ENCODE measurements around the gene UACA. TPM values are rescaled to one million over a fixed set of nuclear protein-coding genes. Genes with fewer than 3 reads are reported as not detected.

Gene UACA
- total RNA-seq, 2 donors from 2014 or later: 22.4 to 27.2 TPM

GRCh38 chr15:70765504-70766281, 2.3 kb upstream of the UACA start:
- intact Hi-C loops (cut with DNase I): no loop called here
- TF ChIP-seq POLR2A (IDR thresholded peaks at IDR 0.05): no peak
- TF ChIP-seq CTCF (IDR thresholded peaks at IDR 0.05): no peak
- no peak for ATAC-seq
- Histone ChIP-seq H3K4me1 (peaks cover 12% of the 10 kb centered on the region), H3K9me3 (no peaks in the 10 kb centered on the region), H3K36me3 (replicated peaks in 1 of 2; ENCODE audit: insufficient read depth in 1 of 2, low read depth in 2 of 2) (no peaks in the 10 kb centered on the region), H3K4me3 (no peak overlapping the region), H3K27ac (no peak overlapping the region), H3K27me3 (no peaks in the 10 kb centered on the region)
- DNase-seq: no peak

GRCh38 chr15:70763950-70764730, 782 bp upstream of the UACA start:
- H3K27me3 ChIP-seq: no peaks in the 10 kb centered on the region
- peak overlapping the region; percentile 77 to 80 for H3K4me3 ChIP-seq
- H3K36me3 ChIP-seq (replicated peaks in 1 of 2; ENCODE audit: insufficient read depth in 1 of 2, low read depth in 2 of 2): no peaks in the 10 kb centered on the region
- ATAC-seq (no peak), DNase-seq (peak in 2 of 4 donors; percentile 28)
- peaks cover 13% of the 10 kb centered on the region for H3K4me1 ChIP-seq
- peak overlapping the region; percentile 88 to 99 (median 94) for H3K27ac ChIP-seq
- TF ChIP-seq POLR2A (IDR thresholded peaks at IDR 0.05) (no peak), CTCF (IDR thresholded peaks at IDR 0.05) (no peak)
- WGBS, 2 donors: 3% methylated on average over 17 of the region's 17 CpGs
- intact Hi-C loops (cut with DNase I): no loop called here
- no peaks in the 10 kb centered on the region for H3K9me3 ChIP-seq

GRCh38 chr15:70762469-70763119, 764 bp downstream of the UACA start:
- no peaks in the 10 kb centered on the region for H3K27me3 ChIP-seq
- no peaks in the 10 kb centered on the region for H3K36me3 ChIP-seq (replicated peaks in 1 of 2; ENCODE audit: insufficient read depth in 1 of 2, low read depth in 2 of 2)
- peak; percentile 49 to 64 (median 52) for DNase-seq
- TF ChIP-seq CTCF (IDR thresholded peaks at IDR 0.05): no peak
- TF ChIP-seq POLR2A (IDR thresholded peaks at IDR 0.05): peak in 2 of 3 donors; percentile 6 to 36
- H3K9me3 ChIP-seq: no peaks in the 10 kb centered on the region
- H3K27ac ChIP-seq: peak overlapping the region; percentile 88 to 99 (median 94)
- H3K4me3 ChIP-seq: peak overlapping the region; percentile 77 to 80
- intact Hi-C loops (cut with DNase I): no loop called here
- peak; percentile 38 for ATAC-seq
- 0% methylated on average over 32 to 33 of the region's 45 CpGs for WGBS, 2 donors
- H3K4me1 ChIP-seq: peaks cover 21% of the 10 kb centered on the region

- Histone ChIP-seq H3K9me3 (no peaks in the 10 kb centered on the region), H3K27ac (peak overlapping the region; percentile 88 to 99 (median 94)), H3K4me3 (peak overlapping the region; percentile 77 to 80), H3K27me3 (no peaks in the 10 kb centered on the region), H3K36me3 (replicated peaks in 1 of 2; ENCODE audit: insufficient read depth in 1 of 2, low read depth in 2 of 2) (no peaks in the 10 kb centered on the region), H3K4me1 (peaks cover 21% of the 10 kb centered on the region)
- TF ChIP-seq POLR2A (IDR thresholded peaks at IDR 0.05) (no peak), CTCF (IDR thresholded peaks at IDR 0.05) (no peak)
- ATAC-seq: no peak
- WGBS, 2 donors: 3 to 10% methylated on average over 7 of the region's 7 CpGs
- no peak for DNase-seq
- intact Hi-C loops (cut with DNase I): no loop called here
These were observed 1.4 kb downstream of the UACA start for GRCh38 chr15:70761931-70762468.

All from body of pancreas (tissue), 4 donors.